Natural killer cell treated with Interleukin-12 subunit alpha and Interleukin-12 subunit beta and Interleukin-15 and Interleukin-18, amount 100 ng/mL, for 72 hours (primary cell): ENCODE measurements around the gene TSHZ1. TPM values are rescaled to one million over a fixed set of nuclear protein-coding genes. Genes with fewer than 3 reads are reported as not detected.

Experiments
- ATAC-seq, 2 donors: fragments of 150-1000 bp; cut with Tn5 transposase in 1 of 2; sonication (Bioruptor Pico), chemical (Tn5 transposase) in 1 of 2; 2 replicates each; pipeline ENCODE4 v1.10.0; 2021
- DNase-seq: peaks from one replicate; pipeline ENCODE4 v3.0.0; 2022; ENCODE audit warnings: low spot score
- H3K27ac Mint-ChIP-seq, 2 donors: 1 replicate in 1 of 2; 2 replicates in 1 of 2; pipeline ENCODE4 v1.8.0; 2022; ENCODE audit warnings: mixed read lengths in 2 of 2, mild to moderate bottlenecking in 1 of 2, moderate library complexity in 1 of 2
- H3K27me3 Mint-ChIP-seq, 2 donors: 1 replicate in 1 of 2; 2 replicates in 1 of 2; pipeline ENCODE4 v1.8.0; 2022; ENCODE audit warnings: mixed read lengths in 2 of 2
- H3K36me3 Mint-ChIP-seq: one replicate; pipeline ENCODE4 v1.8.0; 2022; ENCODE audit warnings: mixed read lengths
- H3K4me1 Mint-ChIP-seq, 2 donors: 1 replicate in 1 of 2; 2 replicates in 1 of 2; pipeline ENCODE4 v1.8.0; 2022; ENCODE audit warnings: low read depth in 2 of 2, mixed read lengths in 2 of 2, mild to moderate bottlenecking in 1 of 2
- H3K4me3 Mint-ChIP-seq: one replicate; pipeline ENCODE4 v1.8.0; 2022; ENCODE audit warnings: mixed read lengths
- H3K9me3 Mint-ChIP-seq: 2 replicates; pipeline ENCODE4 v1.8.0; 2022; ENCODE audit warnings: mixed read lengths
- total RNA-seq, 2 donors: library from RNA; stranded (reverse); gene quantifications; one replicate each; pipeline ENCODE4 v1.2.3, GENCODE V29; 2022

The TSHZ1 gene
- total RNA-seq = 10 to 100 TPM; 19.8 to 21.0 TPM

- no peak for DNase-seq
- ATAC-seq = peak in 1 of 2 donors; percentile 22
- H3K9me3 Mint-ChIP-seq = no peaks in the 10 kb centered on the region
- H3K27ac Mint-ChIP-seq = peak within 1 kb of the TSS; percentile 94 to 98
- H3K4me1 Mint-ChIP-seq = peaks cover 61 to 65% of the 10 kb centered on the region in 2 donors
- H3K4me3 Mint-ChIP-seq = peak within 1 kb of the TSS; percentile 98
- H3K27me3 Mint-ChIP-seq = peaks cover 9 to 10% of the 10 kb centered on the region in 2 donors
- peaks cover 10% of the 10 kb centered on the region for H3K36me3 Mint-ChIP-seq
Observed at GRCh38 chr18:75210274-75211001, at the start of gene TSHZ1. Gene TSHZ1 (plus strand): TSS chr18:75210797. CDS start chr18:75211877, 1,080 bp downstream.

GRCh38 chr18:75161256-75162028, 49.2 kb upstream of the TSHZ1 start:
- H3K9me3 Mint-ChIP-seq = no peaks in the 10 kb centered on the region
- DNase-seq (no peak), ATAC-seq (peak; percentile 43 to 59)
- H3K27me3 Mint-ChIP-seq = peaks cover 0 to 14% of the 10 kb centered on the region in 2 donors
- H3K36me3 Mint-ChIP-seq = no peaks in the 10 kb centered on the region
- peaks cover 10 to 12% of the 10 kb centered on the region in 2 donors for H3K4me1 Mint-ChIP-seq
- peak overlapping the region in 1 of 2 donors; percentile 72 for H3K27ac Mint-ChIP-seq
- H3K4me3 Mint-ChIP-seq = peak overlapping the region; percentile 78

GRCh38 chr18:75162467-75162866, 48.1 kb upstream of the TSHZ1 start:
- H3K36me3 Mint-ChIP-seq = no peaks in the 10 kb centered on the region
- H3K27me3 Mint-ChIP-seq = peaks cover 0 to 16% of the 10 kb centered on the region in 2 donors
- peaks cover 10 to 12% of the 10 kb centered on the region in 2 donors for H3K4me1 Mint-ChIP-seq
- no peak overlapping the region for H3K4me3 Mint-ChIP-seq
- ATAC-seq (no peak), DNase-seq (no peak)
- H3K9me3 Mint-ChIP-seq = no peaks in the 10 kb centered on the region
- H3K27ac Mint-ChIP-seq = no peak overlapping the region

GRCh38 chr18:75162978-75163377, 47.6 kb upstream of the TSHZ1 start:
- no peaks in the 10 kb centered on the region for H3K36me3 Mint-ChIP-seq
- DNase-seq = no peak
- ATAC-seq = no peak
- H3K4me3 Mint-ChIP-seq = no peak overlapping the region
- H3K27me3 Mint-ChIP-seq = peaks cover 0 to 16% of the 10 kb centered on the region in 2 donors
- peaks cover 10 to 12% of the 10 kb centered on the region in 2 donors for H3K4me1 Mint-ChIP-seq
- H3K9me3 Mint-ChIP-seq = no peaks in the 10 kb centered on the region
- H3K27ac Mint-ChIP-seq = no peak overlapping the region

GRCh38 chr18:75163736-75164135, 46.9 kb upstream of the TSHZ1 start:
- Mint-ChIP-seq H3K27ac (no peak overlapping the region), H3K27me3 (peaks cover 0 to 16% of the 10 kb centered on the region in 2 donors), H3K9me3 (no peaks in the 10 kb centered on the region), H3K4me3 (no peak overlapping the region), H3K4me1 (peaks cover 10 to 12% of the 10 kb centered on the region in 2 donors), H3K36me3 (no peaks in the 10 kb centered on the region)
- ATAC-seq (no peak), DNase-seq (no peak)

- Mint-ChIP-seq H3K27ac (no peak overlapping the region), H3K4me1 (peaks cover 10 to 12% of the 10 kb centered on the region in 2 donors), H3K36me3 (no peaks in the 10 kb centered on the region), H3K27me3 (peaks cover 0 to 16% of the 10 kb centered on the region in 2 donors), H3K4me3 (no peak overlapping the region), H3K9me3 (no peaks in the 10 kb centered on the region)
- DNase-seq (no peak), ATAC-seq (no peak)
Observed at GRCh38 chr18:75164479-75164878, 46.1 kb upstream of the TSHZ1 start.

GRCh38 chr18:75165926-75166325, 44.7 kb upstream of the TSHZ1 start:
- Mint-ChIP-seq H3K27me3 (peaks cover 0 to 10% of the 10 kb centered on the region in 2 donors), H3K4me3 (no peak overlapping the region), H3K27ac (no peak overlapping the region), H3K4me1 (peaks cover 10 to 12% of the 10 kb centered on the region in 2 donors), H3K36me3 (no peaks in the 10 kb centered on the region), H3K9me3 (no peaks in the 10 kb centered on the region)
- DNase-seq (no peak), ATAC-seq (no peak)

- Mint-ChIP-seq H3K4me1 (peaks cover 0 to under 1% of the 10 kb centered on the region in 2 donors), H3K36me3 (no peaks in the 10 kb centered on the region), H3K4me3 (no peak overlapping the region), H3K27me3 (peaks cover 0 to 5% of the 10 kb centered on the region in 2 donors), H3K27ac (no peak overlapping the region), H3K9me3 (no peaks in the 10 kb centered on the region)
- ATAC-seq (no peak), DNase-seq (no peak)
Observed at GRCh38 chr18:75167137-75167536, 43.5 kb upstream of the TSHZ1 start.

- Mint-ChIP-seq H3K4me1 (peaks cover 1 to 5% of the 10 kb centered on the region in 2 donors), H3K27ac (no peak overlapping the region), H3K36me3 (no peaks in the 10 kb centered on the region), H3K4me3 (no peak overlapping the region), H3K9me3 (no peaks in the 10 kb centered on the region), H3K27me3 (peaks cover 0 to 11% of the 10 kb centered on the region in 2 donors)
- no peak for DNase-seq
- no peak for ATAC-seq
Observed at GRCh38 chr18:75167759-75168618, 42.6 kb upstream of the TSHZ1 start.

GRCh38 chr18:75168619-75169018, 42.0 kb upstream of the TSHZ1 start:
- Mint-ChIP-seq H3K27me3 (peaks cover 0 to 13% of the 10 kb centered on the region in 2 donors), H3K27ac (no peak overlapping the region)

GRCh38 chr18:75169411-75169810, 41.2 kb upstream of the TSHZ1 start:
- ATAC-seq (no peak), DNase-seq (no peak)
- Mint-ChIP-seq H3K27ac (no peak overlapping the region), H3K36me3 (no peaks in the 10 kb centered on the region), H3K4me3 (no peak overlapping the region), H3K9me3 (no peaks in the 10 kb centered on the region), H3K27me3 (peaks cover 0 to 13% of the 10 kb centered on the region in 2 donors), H3K4me1 (peaks cover 6% of the 10 kb centered on the region in 2 donors)

More at GRCh38 chr18:75168619-75169018, 42.0 kb upstream of the TSHZ1 start:
- ATAC-seq (no peak), DNase-seq (no peak)
- H3K4me3 Mint-ChIP-seq = no peak overlapping the region
- peaks cover 6% of the 10 kb centered on the region in 2 donors for H3K4me1 Mint-ChIP-seq
- no peaks in the 10 kb centered on the region for H3K36me3 Mint-ChIP-seq
- no peaks in the 10 kb centered on the region for H3K9me3 Mint-ChIP-seq

GRCh38 chr18:75170022-75170789, 40.4 kb upstream of the TSHZ1 start:
- no peak overlapping the region for H3K4me3 Mint-ChIP-seq
- H3K9me3 Mint-ChIP-seq = no peaks in the 10 kb centered on the region
- ATAC-seq = no peak
- H3K27ac Mint-ChIP-seq = no peak overlapping the region
- no peak for DNase-seq
- H3K36me3 Mint-ChIP-seq = no peaks in the 10 kb centered on the region
- H3K4me1 Mint-ChIP-seq = peaks cover 6% of the 10 kb centered on the region in 2 donors
- H3K27me3 Mint-ChIP-seq = peaks cover 0 to 13% of the 10 kb centered on the region in 2 donors

- Mint-ChIP-seq H3K4me3 (no peak overlapping the region), H3K27me3 (peaks cover 0 to 13% of the 10 kb centered on the region in 2 donors), H3K36me3 (no peaks in the 10 kb centered on the region), H3K9me3 (no peaks in the 10 kb centered on the region), H3K4me1 (peaks cover 6% of the 10 kb centered on the region in 2 donors), H3K27ac (no peak overlapping the region)
- ATAC-seq = no peak
- no peak for DNase-seq
Observed at GRCh38 chr18:75170916-75171315, 39.7 kb upstream of the TSHZ1 start.
